Left cardiac atrium (tissue), 4 donors: ENCODE measurements around the gene TNFAIP3. TPM values are rescaled to one million over a fixed set of nuclear protein-coding genes. Genes with fewer than 3 reads are reported as not detected.
"Not testable (repeated sequence)": the region's sequence is repeated elsewhere in the genome, so short reads cannot be mapped to it uniquely, and the experiment has no call there.

ENCODE experiments used
- ATAC-seq, 2 donors: fragments of 200-7000 bp; cut with Tn5 transposase; one replicate each; pipeline ENCODE4 v1.9.1; 2020; ENCODE audit warnings: mild to moderate bottlenecking in 2 of 2, moderate library complexity in 2 of 2
- DNase-seq: peaks from one replicate; pipeline ENCODE4 v3.0.0-alpha.2; 2020
- intact Hi-C, 2 donors: fragments of 100-400 bp; cut with DNase I; formaldehyde crosslinking; loops; one replicate each; pipeline versions ENCODE4 v1.14.1 to v1.15.1; 2022 to 2023
- total RNA-seq, 2 donors: library from RNA; stranded (reverse); fragmentation: NEBNext Ultra II Directional; extraction: Animal tissue kit (Norgen Biotek cat#: 25700); gene quantifications; one replicate each; pipeline ENCODE4 v1.2.1, GENCODE V29; 2021
- donor health status: DM: no; HTN: yes; CAD: no.
- donor health status: DM: no; HTN: yes; CAD: no; lungs with severe emphysema.
- donor health status: DM: yes; HTN: yes; CAD: no.
- donor health status: Dilated cardiomyopathy.

The TNFAIP3 gene
- total RNA-seq, 2 donors from 2014 or later: 10.9 to 13.6 TPM

GRCh38 chr6:137840252-137840651, 26.8 kb upstream of the TNFAIP3 start:
- no peak for DNase-seq
- ATAC-seq: no peak
- intact Hi-C loops: no loop called here

- ATAC-seq (no peak), DNase-seq (no peak)
- intact Hi-C loops: no loop called here
These were observed 23.8 kb upstream of the TNFAIP3 start for GRCh38 chr6:137843211-137843610.

GRCh38 chr6:137844327-137844726, 22.7 kb upstream of the TNFAIP3 start:
- intact Hi-C loops, ATAC-seq, DNase-seq: not testable (repeated sequence)

GRCh38 chr6:137844773-137845172, 22.3 kb upstream of the TNFAIP3 start:
- DNase-seq, intact Hi-C loops, ATAC-seq: not testable (repeated sequence)

GRCh38 chr6:137845460-137845859, 21.6 kb upstream of the TNFAIP3 start:
- DNase-seq (no peak), ATAC-seq (peak; percentile 30 to 45)
- intact Hi-C loops: no loop called here

GRCh38 chr6:137846274-137846673, 20.8 kb upstream of the TNFAIP3 start:
- intact Hi-C loops: no loop called here
- ATAC-seq: peak in 1 of 2 donors; percentile 25
- no peak for DNase-seq

GRCh38 chr6:137846772-137847313, 20.2 kb upstream of the TNFAIP3 start:
- intact Hi-C loops: no loop called here
- ATAC-seq (peak; percentile 74 to 91), DNase-seq (peak; percentile 59)

- no peak for ATAC-seq
- intact Hi-C loops: no loop called here
These were observed 19.3 kb upstream of the TNFAIP3 start for GRCh38 chr6:137847748-137848147.

GRCh38 chr6:137848672-137849071, 18.4 kb upstream of the TNFAIP3 start:
- DNase-seq: no peak
- no peak for ATAC-seq
- intact Hi-C loops: no loop called here

More at GRCh38 chr6:137847748-137848147, 19.3 kb upstream of the TNFAIP3 start:
- DNase-seq: no peak

- no peak for ATAC-seq
- intact Hi-C loops: no loop called here
These were observed 17.7 kb upstream of the TNFAIP3 start for GRCh38 chr6:137849181-137849980.

GRCh38 chr6:137849981-137850714, 16.9 kb upstream of the TNFAIP3 start:
- DNase-seq: no peak
- intact Hi-C loops: no loop called here
- no peak for ATAC-seq

More at GRCh38 chr6:137849181-137849980, 17.7 kb upstream of the TNFAIP3 start:
- no peak for DNase-seq

- no peak for DNase-seq
- intact Hi-C loops: no loop called here
- no peak for ATAC-seq
These were observed 16.1 kb upstream of the TNFAIP3 start for GRCh38 chr6:137850816-137851602.

- intact Hi-C loops: no loop called here
- DNase-seq (no peak), ATAC-seq (no peak)
These were observed 15.4 kb upstream of the TNFAIP3 start for GRCh38 chr6:137851669-137852068.

GRCh38 chr6:137852346-137852745, 14.7 kb upstream of the TNFAIP3 start:
- intact Hi-C loops: no loop called here
- ATAC-seq: no peak
- DNase-seq: no peak

GRCh38 chr6:137852811-137853210, 14.2 kb upstream of the TNFAIP3 start:
- intact Hi-C loops: no loop called here
- no peak for ATAC-seq
- no peak for DNase-seq

GRCh38 chr6:137853569-137854213, 13.4 kb upstream of the TNFAIP3 start:
- DNase-seq (no peak), ATAC-seq (no peak)
- intact Hi-C loops: no loop called here

- DNase-seq: no peak
- ATAC-seq: no peak
- intact Hi-C loops: no loop called here
These were observed 10.7 kb upstream of the TNFAIP3 start for GRCh38 chr6:137856138-137856898.

- intact Hi-C loops: no loop called here
- ATAC-seq: no peak
- DNase-seq: no peak
These were observed 8.0 kb upstream of the TNFAIP3 start for GRCh38 chr6:137859025-137859424.
